Measurements from ENCODE around the gene GID8. TPM values are rescaled to one million over a fixed set of nuclear protein-coding genes. Genes with fewer than 3 reads are reported as not detected.
A peak's percentile ranks its signal among the peaks of the same experiment; 100 is the strongest.

Gene GID8
- total RNA-seq, 1 donor from 2014 or later: 48.7 TPM

DNA sequence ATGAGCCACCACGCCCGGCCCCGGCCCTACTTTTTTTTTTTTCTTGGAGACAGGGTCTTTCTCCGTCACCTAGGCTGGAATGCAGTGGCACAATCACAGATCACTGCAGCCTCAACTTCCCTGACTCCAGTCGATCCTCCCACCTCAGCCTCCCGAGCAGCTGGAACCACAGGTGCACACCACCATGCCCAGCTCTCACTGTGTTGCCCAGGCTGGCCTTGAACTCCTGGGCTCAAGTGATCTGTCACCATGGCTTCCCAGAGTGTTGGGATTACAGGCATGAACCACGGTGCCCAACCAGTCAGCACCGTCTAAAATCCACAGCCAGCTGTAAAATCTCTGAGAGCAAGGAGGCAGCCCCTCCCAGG, 32.0 kb downstream of the GID8 start:
- Histone ChIP-seq H3K9ac (no peak overlapping the region), H3K9me3 (ENCODE audit: low read depth) (no peaks in the 10 kb centered on the region), H3K27ac (no peak overlapping the region), H3K4me2 (no peak overlapping the region), H3K4me3 (no peak overlapping the region), H3K79me2 (ENCODE audit: low read depth) (no peaks in the 10 kb centered on the region), H2AFZ (replicated peaks) (no peak overlapping the region), H3K36me3 (no peaks in the 10 kb centered on the region), H3F3A (ENCODE audit: low read depth) (peaks cover 6% of the 10 kb centered on the region), H3K4me1 (peaks cover 11% of the 10 kb centered on the region), H4K20me1 (ENCODE audit: low read depth) (peaks cover 8% of the 10 kb centered on the region), H3K27me3 (peaks cover 38% of the 10 kb centered on the region)
- H3K27ac Mint-ChIP-seq: no peak overlapping the region
- TF ChIP-seq EZH2phosphoT487 (IDR thresholded peaks at IDR 0.05): no peak
- TF ChIP-seq EZH2 (IDR thresholded peaks at IDR 0.05): no peak
- H3K4me3 Mint-ChIP-seq: no peak overlapping the region
- H3K9me3 Mint-ChIP-seq: no peaks in the 10 kb centered on the region
- H3K36me3 Mint-ChIP-seq: no peaks in the 10 kb centered on the region
- DNase-seq (ENCODE audit: low spot score): no peak
- H3K27me3 Mint-ChIP-seq (ENCODE audit: insufficient read depth, low read depth): peaks cover 28% of the 10 kb centered on the region
- H3K4me1 Mint-ChIP-seq: peaks cover 19% of the 10 kb centered on the region

DNA sequence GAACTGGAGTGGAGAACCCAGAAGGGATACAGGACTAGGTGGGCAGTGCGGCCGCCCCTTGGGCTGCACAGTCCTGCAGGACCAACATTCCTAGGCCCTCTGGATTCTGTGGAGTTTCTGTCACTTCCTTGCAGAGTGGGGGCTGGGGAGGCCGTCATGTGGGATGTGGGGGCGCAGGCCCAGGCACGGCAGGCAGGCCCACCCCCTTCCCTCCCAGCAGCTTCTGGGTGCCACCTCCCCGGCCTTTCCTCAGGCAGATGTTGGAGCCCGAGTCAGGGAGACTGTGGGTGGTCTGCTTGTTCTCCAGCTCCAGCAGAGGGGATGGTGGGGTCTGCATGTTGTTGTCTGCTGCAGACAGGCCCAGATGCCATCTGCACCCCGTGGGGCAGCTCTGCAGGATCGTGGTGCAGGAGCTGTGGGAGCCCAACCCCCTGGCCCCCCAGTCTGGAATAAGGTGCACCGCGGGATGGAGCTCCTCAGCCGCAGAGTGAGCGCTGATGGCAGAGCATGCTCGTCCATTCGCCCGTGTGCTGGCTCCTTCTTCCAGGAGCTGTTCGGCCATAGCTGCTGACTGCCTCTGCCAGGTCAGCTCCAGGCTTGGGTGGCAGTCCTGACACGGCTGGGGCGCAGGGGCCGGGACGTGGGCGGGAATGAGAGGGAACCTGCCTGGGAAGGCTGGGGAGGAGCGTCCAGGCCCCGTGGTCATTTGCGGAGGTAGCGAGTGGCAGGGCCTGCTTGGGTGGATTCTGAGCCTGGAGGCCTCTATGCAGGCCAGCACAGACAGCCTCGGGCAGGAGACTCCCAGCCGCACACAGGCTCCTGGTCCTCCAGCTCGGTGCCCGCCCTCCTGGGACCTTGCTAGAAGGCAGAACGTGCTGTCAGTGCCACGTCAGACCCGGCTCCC, 32.6 kb downstream of the GID8 start:
- Histone ChIP-seq H3K4me2 (no peak overlapping the region), H3K27me3 (peaks cover 44% of the 10 kb centered on the region), H3K36me3 (no peaks in the 10 kb centered on the region), H3K4me1 (peaks cover 11% of the 10 kb centered on the region), H3K4me3 (no peak overlapping the region), H3K27ac (no peak overlapping the region), H2AFZ (replicated peaks) (no peak overlapping the region), H3K9ac (no peak overlapping the region), H4K20me1 (ENCODE audit: low read depth) (peaks cover 8% of the 10 kb centered on the region), H3F3A (ENCODE audit: low read depth) (peaks cover 6% of the 10 kb centered on the region), H3K79me2 (ENCODE audit: low read depth) (no peaks in the 10 kb centered on the region), H3K9me3 (ENCODE audit: low read depth) (no peaks in the 10 kb centered on the region)
- Mint-ChIP-seq H3K4me1 (peaks cover 20% of the 10 kb centered on the region), H3K9me3 (no peaks in the 10 kb centered on the region), H3K27me3 (ENCODE audit: insufficient read depth, low read depth) (peaks cover 29% of the 10 kb centered on the region), H3K27ac (no peak overlapping the region), H3K4me3 (no peak overlapping the region), H3K36me3 (no peaks in the 10 kb centered on the region)
- TF ChIP-seq EZH2phosphoT487 (IDR thresholded peaks at IDR 0.05) (no peak), EZH2 (IDR thresholded peaks at IDR 0.05) (peak; percentile 3)
- no peak for DNase-seq (ENCODE audit: low spot score)

DNA sequence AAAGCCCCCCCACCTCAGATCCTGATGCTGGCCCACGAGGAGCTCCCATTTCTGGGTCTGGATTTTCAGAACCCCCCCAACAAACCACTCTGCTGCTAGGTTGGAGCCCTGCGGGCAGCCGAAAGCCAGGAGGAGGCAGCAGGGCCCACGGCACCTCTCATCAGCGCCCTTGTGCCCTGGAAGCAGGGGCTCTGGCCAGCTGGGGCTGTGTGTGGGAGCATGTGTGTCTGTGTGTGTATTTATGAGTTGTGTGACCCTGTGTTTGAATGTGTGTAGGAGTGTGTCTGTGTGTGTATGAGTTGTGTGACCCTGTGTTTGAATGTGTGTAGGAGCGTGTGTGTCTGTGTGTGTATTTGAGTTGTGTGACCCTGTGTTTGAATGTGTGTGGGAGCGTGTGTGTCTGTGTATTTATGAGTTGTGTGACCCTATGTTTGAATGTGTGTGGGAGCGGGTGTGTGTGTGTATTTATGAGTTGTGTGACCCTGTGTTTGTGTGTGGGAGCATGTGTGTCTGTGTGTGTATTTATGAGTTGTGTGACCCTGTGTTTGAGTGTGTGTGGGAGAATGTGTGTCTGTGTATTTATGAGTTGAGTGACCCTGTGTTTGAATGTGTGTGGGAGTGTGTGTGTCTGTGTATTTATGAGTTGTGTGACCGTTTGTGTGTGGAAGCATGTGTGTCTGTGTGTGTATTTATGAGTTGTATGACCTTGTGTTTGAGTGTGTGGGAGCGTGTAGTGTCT, 33.4 kb downstream of the GID8 start:
- Mint-ChIP-seq H3K9me3 (no peaks in the 10 kb centered on the region), H3K4me1 (peaks cover 24% of the 10 kb centered on the region), H3K27me3 (ENCODE audit: insufficient read depth, low read depth) (peaks cover 36% of the 10 kb centered on the region), H3K27ac (peak overlapping the region; percentile 29), H3K36me3 (no peaks in the 10 kb centered on the region), H3K4me3 (peak overlapping the region; percentile 61)
- DNase-seq (ENCODE audit: low spot score): no peak
- peaks cover 52% of the 10 kb centered on the region for H3K27me3 ChIP-seq
- H3K4me1 ChIP-seq: peaks cover 11% of the 10 kb centered on the region
- TF ChIP-seq, protein P1, sequence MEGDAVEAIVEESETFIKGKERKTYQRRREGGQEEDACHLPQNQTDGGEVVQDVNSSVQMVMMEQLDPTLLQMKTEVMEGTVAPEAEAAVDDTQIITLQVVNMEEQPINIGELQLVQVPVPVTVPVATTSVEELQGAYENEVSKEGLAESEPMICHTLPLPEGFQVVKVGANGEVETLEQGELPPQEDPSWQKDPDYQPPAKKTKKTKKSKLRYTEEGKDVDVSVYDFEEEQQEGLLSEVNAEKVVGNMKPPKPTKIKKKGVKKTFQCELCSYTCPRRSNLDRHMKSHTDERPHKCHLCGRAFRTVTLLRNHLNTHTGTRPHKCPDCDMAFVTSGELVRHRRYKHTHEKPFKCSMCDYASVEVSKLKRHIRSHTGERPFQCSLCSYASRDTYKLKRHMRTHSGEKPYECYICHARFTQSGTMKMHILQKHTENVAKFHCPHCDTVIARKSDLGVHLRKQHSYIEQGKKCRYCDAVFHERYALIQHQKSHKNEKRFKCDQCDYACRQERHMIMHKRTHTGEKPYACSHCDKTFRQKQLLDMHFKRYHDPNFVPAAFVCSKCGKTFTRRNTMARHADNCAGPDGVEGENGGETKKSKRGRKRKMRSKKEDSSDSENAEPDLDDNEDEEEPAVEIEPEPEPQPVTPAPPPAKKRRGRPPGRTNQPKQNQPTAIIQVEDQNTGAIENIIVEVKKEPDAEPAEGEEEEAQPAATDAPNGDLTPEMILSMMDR (IDR thresholded peaks at IDR 0.05): no peak
- TF ChIP-seq EZH2 (IDR thresholded peaks at IDR 0.05): no peak
- no peak for TF ChIP-seq EZH2phosphoT487 (IDR thresholded peaks at IDR 0.05)
- H3K9me3 ChIP-seq (ENCODE audit: low read depth): no peaks in the 10 kb centered on the region
- no peak overlapping the region for H3K27ac ChIP-seq
- no peak overlapping the region for H3K4me3 ChIP-seq
- no peak overlapping the region for H2AFZ ChIP-seq (replicated peaks)
- H3K4me2 ChIP-seq: no peak overlapping the region
- H4K20me1 ChIP-seq (ENCODE audit: low read depth): peaks cover 8% of the 10 kb centered on the region
- peaks cover 6% of the 10 kb centered on the region for H3F3A ChIP-seq (ENCODE audit: low read depth)
- H3K9ac ChIP-seq: no peak overlapping the region
- no peaks in the 10 kb centered on the region for H3K79me2 ChIP-seq (ENCODE audit: low read depth)
- no peaks in the 10 kb centered on the region for H3K36me3 ChIP-seq

DNA sequence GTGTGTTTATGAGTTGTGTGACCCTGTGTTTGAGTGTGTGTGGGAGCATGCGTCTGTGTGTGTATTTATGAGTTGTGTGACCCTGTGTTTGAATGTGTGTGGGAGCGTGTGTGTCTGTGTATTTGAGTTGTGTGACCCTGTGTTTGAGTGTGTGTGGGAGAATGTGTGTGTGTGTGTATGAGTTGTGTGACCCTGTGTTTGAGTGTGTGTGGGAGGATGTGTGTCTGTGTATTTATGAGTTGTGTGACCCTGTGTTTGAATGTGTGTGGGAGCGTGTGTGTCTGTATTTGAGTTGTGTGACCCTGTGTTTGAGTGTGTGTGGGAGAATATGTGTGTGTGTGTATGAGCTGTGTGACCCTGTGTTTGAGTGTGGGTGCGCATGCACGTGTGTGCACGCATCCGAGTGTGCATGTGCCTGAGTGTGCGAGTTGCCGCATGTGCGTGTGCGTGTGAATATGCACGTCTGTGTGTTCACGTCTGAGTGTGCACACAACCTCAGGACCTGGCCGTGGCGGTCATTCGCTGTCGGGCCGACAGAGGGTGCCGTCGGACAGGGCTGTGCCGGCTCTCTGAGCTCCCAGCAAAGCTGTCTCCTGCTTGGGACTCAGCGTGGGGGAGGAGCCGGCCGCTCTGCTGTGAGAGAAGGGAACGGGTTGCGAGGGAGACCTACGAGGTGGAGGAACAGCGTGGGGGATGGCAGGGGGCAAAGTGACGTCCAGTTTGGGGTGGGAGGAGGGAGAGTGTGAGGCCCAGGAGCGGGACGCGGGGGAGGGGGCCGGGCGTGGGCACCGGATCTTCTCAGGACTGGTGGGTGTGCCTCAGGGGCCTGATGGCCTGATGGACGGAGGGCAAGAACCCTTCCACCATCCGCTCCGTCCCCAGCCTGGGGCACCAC, 34.2 kb downstream of the GID8 start:
- Histone ChIP-seq H4K20me1 (ENCODE audit: low read depth) (peaks cover 8% of the 10 kb centered on the region), H3K4me3 (peak overlapping the region; percentile 36), H3K27ac (no peak overlapping the region), H3K79me2 (ENCODE audit: low read depth) (no peaks in the 10 kb centered on the region), H3K9me3 (ENCODE audit: low read depth) (no peaks in the 10 kb centered on the region), H2AFZ (replicated peaks) (no peak overlapping the region), H3K4me1 (peaks cover 11% of the 10 kb centered on the region), H3K4me2 (peak overlapping the region; percentile 77), H3K36me3 (no peaks in the 10 kb centered on the region), H3K9ac (no peak overlapping the region), H3F3A (ENCODE audit: low read depth) (peaks cover 6% of the 10 kb centered on the region), H3K27me3 (peaks cover 58% of the 10 kb centered on the region)
- H3K4me3 Mint-ChIP-seq: peak overlapping the region; percentile 72
- no peaks in the 10 kb centered on the region for H3K36me3 Mint-ChIP-seq
- H3K4me1 Mint-ChIP-seq: peaks cover 28% of the 10 kb centered on the region
- peak; percentile 93 for DNase-seq (ENCODE audit: low spot score)
- TF ChIP-seq, protein P1 (IDR thresholded peaks at IDR 0.05): peak; percentile 80
- no peak for TF ChIP-seq EZH2phosphoT487 (IDR thresholded peaks at IDR 0.05)
- H3K27ac Mint-ChIP-seq: peak overlapping the region; percentile 29
- peaks cover 40% of the 10 kb centered on the region for H3K27me3 Mint-ChIP-seq (ENCODE audit: insufficient read depth, low read depth)
- no peaks in the 10 kb centered on the region for H3K9me3 Mint-ChIP-seq

All from neural progenitor cell (in vitro differentiated cells).